ENCODE results near the gene LPIN1. TPM values are rescaled to one million over a fixed set of nuclear protein-coding genes. Genes with fewer than 3 reads are reported as not detected.
A peak's percentile ranks its signal among the peaks of the same experiment; 100 is the strongest.

The LPIN1 gene, protein sequence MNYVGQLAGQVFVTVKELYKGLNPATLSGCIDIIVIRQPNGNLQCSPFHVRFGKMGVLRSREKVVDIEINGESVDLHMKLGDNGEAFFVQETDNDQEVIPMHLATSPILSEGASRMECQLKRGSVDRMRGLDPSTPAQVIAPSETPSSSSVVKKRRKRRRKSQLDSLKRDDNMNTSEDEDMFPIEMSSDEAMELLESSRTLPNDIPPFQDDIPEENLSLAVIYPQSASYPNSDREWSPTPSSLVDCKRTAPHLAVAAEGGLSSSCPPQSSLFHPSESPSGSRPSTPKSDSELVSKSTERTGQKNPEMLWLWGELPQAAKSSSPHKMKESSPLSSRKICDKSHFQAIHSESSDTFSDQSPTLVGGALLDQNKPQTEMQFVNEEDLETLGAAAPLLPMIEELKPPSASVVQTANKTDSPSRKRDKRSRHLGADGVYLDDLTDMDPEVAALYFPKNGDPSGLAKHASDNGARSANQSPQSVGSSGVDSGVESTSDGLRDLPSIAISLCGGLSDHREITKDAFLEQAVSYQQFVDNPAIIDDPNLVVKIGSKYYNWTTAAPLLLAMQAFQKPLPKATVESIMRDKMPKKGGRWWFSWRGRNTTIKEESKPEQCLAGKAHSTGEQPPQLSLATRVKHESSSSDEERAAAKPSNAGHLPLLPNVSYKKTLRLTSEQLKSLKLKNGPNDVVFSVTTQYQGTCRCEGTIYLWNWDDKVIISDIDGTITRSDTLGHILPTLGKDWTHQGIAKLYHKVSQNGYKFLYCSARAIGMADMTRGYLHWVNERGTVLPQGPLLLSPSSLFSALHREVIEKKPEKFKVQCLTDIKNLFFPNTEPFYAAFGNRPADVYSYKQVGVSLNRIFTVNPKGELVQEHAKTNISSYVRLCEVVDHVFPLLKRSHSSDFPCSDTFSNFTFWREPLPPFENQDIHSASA
- total RNA-seq, result 12.2 and 13.1 TPM in 2 replicates

DNA sequence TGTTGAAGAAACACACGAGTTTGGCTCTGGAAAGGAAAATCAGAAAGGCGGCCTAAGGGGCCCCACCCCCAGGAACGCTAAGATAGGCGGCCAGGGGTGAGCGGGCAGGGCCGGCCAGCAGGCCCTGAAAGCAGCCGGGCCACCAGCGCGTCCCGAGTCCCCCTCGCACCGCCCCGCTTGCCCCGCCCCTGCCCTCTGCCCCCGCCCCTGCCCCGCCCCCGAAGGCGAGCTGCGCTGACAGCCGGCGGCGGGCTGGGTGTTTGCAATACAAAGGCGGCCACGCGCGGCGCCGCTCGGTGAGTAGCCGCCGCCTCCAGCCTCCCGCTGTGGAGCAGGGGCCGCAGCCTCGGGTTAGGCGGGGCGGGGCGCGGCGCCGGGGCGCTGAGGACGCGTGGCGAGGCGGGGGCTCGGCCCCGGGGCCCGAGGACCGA is at the start of gene LPIN1:
Gene LPIN1 (plus strand): TSS at position 257 of the 431 bp plus-strand sequence. CDS start 18,910 bp downstream, outside the sequence.
- DNase-seq (ENCODE audit: low read depth in 2 of 2), result peak; percentile 91

DNA sequence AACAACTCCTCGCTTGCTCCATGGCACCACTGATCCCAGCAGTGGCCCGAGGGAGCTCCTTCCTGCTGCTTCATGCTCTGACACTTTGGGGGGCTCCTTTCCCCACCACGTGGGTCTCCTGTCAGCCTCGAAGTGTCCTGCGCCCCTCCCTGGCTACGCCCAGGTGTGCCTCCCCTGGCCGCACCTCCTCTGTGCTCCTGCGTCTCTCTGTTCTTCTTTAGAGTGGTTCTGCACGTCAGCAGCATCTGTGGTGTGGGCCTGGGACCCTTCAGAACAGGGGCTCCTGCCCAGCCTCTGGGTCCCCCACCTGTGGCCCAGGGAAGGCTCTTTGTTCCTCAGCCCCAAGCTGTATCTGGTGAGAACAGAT is 49.7 kb upstream of the LPIN1 start:
- DNase-seq (ENCODE audit: low read depth in 2 of 2), result no peak

DNA sequence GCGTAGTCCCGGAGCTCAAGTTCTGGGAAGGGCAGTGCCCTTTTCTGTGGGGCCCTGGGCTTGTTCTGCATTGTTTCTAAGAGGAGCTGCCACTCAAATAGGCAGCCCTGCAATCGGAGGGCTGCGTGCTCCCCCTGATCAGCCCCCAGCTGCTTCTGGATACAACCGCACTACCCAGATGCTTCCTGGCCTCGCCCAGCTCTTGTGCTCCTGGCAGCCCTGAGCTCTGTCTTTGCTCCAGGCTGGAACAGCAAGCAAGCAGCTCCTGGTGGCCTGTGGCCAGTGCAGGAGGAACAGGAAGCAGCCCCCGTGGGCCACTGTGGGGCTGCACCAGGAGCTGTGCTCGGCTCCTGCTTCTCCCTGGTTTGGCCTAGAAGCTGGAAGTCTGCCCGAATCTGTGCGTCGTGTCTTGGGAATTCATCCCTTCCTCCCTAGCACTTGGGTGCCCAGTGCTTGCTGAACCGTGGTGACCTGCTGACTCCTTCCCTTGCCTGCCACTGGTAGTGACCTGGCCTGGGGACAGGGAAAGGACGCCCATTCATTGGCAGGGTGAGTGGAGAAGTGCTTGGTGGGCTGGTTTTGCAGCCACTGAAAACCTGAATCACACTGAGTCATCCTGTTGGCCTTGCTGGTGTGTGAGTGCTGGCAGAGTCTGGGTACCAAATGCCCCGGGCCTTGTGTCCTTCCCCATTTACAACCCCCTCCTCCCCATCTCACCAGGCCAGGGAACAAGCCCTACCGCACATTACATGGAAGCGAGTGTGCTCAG is 49.1 kb upstream of the LPIN1 start:
- peak; percentile 43 to 76 for DNase-seq (ENCODE audit: low read depth in 2 of 2)

DNA sequence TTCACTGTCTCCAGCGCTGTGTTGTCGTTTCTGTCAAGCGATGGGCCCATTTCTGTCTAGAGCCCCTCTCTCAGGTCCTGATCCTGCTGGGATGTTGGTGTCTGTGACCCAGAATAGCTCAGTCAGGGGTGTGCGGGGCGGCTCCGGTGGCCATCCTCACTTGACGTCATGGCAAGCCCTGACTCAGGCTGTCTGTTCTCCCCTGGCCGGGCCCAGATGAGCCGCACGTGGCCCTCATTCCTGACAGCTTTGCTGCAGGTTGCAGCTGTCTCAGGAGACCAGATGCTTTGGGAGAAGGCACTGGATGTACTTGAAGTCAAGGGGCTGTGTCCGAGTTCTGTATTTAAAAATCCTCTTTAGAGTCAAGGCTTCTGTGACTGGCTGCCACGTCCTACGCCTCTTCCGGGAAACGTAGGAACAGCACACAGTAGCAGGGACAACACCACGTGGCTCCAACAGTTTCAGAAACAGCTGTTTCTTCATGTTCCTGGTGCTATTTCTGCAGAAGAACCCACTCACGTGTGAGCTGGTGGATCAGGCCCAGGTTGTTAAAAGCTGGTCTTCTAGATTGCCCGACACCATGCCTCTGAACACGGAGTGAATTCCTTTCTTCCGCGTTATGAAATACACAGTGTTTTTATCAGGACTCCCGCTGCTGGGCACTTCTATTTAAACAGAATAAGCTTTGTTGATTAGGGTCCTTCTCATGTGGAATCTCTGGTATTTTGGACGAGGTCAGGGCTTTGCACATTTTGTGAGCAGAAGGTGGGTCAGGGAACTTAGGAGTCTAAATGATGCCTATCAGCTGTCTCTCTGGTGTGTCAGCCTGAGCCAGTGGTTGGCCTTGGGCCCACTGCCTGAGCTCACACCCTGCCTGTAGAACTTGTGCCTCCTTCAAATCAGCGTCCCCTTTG is 48.2 kb upstream of the LPIN1 start:
- DNase-seq (ENCODE audit: low read depth in 2 of 2), result no peak

DNA sequence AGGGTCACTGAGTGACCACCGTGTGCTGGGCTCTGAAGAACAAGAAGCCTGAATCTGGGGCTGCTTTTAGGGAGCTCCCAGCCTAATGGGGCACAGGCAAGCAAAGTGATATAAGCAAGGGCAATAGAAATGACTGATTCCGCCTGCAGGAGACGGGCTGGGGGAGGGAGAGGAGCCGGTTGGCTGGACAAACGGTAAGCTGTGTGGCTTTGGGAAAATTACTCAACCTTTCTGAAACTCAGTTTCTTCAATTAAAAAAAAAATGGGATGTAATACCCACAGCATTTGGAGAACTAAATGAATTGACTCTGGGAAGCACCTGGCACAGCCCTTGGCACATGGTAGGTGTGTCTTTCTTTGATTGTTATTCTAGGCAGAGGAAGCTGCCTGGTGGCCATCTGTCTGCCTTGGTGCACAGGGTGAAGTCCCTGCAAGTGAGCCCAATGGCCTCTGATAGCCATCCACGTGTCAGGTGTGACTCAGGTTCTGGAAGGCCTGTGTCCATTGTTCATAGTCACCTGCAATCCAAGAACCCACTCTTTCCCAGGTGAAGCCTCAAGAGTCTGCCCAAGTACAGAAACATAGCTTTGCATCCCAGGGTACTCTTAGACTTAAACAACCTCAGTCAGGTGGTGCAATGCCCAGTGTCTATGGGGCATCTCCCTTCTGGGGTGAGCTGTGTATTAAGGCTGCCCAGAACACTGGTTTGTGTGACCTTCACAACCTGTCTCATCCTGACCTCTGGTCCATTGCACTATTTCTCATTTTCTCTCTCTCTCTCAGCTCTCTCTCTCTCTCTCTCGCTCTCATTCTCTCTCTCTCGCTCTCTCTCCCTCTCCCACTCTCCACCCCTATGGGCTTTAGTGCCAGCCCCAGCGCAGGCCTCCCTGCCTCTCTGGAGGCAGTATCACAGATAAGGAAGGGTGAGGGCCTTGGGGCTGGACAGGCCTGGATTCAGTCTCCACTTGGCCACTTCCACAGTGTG is 46.5 kb upstream of the LPIN1 start:
- DNase-seq (ENCODE audit: low read depth in 2 of 2), result no peak

DNA sequence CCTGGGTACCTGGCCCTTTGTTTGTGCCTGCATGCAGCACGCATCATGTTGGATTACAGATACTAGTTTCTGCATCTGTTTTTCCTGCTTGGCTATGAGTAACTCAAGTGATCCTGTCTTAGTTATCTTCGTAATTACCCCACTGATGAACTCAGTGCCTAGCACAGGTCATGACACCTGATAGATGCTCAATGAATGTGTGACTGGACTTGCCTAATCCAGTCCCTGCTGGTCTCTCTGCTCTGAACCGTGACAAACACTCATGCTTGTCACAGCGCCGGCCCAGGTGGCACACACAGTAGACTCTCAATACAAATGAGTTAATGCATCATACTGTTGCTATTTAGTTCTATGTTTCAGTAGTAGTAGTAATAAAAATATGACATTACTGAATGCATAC is 45.2 kb upstream of the LPIN1 start:
- no peak for DNase-seq (ENCODE audit: low read depth in 2 of 2)

DNA sequence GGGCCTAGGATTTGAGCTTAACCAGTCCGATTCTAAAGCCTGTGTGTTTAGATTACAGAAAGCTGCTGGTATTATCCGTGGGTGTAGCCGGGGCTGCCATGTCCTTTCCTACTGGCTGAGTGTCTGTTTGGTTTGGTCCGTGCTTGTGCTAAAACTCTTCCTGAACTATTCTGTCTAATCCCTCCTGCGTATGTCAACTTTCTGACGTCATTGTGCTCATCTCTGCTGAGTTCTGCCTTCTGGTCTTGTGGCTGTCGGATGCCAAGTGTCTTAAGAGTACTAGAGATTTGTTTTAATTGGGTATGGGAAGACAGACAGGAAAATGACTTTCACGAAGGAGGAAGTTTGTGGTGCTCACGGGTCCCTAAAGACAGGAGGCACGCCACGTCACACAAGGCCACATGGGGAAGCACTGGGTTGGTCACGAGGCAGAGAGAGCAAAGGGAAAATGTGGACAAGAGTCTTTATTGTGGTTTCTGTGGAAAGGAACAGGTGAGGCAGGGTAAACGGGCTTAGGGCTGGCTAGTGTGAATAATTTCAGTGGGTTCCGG is 44.6 kb upstream of the LPIN1 start:
- DNase-seq (ENCODE audit: low read depth in 2 of 2), result peak in 1 of 2 donors; percentile 7

DNA sequence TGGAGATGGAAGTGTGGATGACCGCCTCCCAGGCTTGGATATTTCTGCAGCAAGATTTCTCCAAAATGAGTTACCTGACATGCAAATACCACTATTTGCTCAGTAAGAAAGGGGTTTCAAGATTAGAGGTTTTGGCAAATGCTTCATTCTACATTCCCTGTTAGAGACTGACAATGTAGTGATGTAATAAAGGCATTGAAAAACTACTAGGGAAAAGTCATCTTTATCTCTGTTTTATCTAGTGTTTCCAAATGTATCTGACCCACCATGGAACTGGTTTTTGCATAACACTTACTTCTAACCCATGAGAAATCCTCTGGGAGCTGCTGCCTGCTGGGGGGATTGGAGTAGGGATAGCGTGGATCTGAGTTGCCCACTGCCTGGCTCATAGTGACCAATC is 43.5 kb upstream of the LPIN1 start:
- no peak for DNase-seq (ENCODE audit: low read depth in 2 of 2)

DNA sequence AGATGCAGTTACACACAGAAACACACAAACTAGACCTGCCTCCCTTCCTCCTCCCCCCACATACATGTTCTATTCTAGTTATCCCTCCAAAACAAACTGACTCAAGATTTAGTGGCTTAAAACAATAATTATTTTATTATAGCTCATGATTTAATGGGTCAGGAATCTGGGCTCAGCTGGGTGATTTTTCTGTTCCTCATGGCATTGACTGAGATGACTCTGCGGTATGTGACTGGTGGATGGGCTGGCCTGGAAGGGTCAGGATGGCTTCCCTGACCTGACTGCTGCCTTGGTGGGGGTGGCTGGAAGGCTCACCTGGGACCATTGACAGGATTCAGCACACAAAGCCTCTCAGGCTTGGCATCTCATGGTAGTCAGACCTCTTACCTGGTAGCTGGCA is 42.7 kb upstream of the LPIN1 start:
- no peak for DNase-seq (ENCODE audit: low read depth in 2 of 2)

DNA sequence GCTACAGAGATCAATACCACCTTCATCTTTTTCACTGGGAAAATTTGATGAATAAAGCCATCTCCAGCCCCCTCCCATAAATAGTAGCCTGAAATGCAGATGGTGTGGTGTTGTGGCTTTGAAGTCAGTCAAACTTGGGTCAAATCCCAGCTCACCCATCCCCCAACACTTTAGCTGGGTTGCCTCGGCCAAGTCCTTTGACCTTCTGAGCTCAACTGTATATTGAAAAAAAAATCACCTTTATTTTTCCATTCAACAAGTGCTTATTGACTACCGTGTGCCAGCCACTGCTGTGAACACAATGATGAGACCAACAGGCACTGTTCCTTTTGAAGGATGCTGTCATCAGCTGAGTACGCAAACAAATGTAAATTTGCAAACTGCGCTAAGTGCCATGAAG is 41.4 kb upstream of the LPIN1 start:
- DNase-seq (ENCODE audit: low read depth in 2 of 2), result no peak

DNA sequence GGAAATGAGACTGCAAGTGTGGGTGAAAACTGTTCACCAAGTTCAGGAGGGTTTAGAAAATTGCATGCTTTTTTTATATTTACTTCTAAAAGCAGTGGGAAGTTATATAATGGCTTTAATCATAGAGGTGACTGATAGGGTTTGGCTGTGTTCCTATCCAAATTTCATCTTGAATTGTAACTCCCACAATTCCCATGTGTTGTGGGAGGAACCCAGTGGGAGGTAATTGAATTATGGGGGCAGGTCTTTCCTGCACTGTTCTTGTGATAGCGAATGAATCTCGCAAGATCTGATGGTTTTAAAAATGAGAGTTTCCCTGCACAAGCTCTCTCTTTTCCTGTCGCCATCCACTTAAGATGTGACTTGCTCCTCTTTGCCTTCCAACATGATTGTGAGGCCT is 40.7 kb upstream of the LPIN1 start:
- DNase-seq (ENCODE audit: low read depth in 2 of 2), result no peak

DNA sequence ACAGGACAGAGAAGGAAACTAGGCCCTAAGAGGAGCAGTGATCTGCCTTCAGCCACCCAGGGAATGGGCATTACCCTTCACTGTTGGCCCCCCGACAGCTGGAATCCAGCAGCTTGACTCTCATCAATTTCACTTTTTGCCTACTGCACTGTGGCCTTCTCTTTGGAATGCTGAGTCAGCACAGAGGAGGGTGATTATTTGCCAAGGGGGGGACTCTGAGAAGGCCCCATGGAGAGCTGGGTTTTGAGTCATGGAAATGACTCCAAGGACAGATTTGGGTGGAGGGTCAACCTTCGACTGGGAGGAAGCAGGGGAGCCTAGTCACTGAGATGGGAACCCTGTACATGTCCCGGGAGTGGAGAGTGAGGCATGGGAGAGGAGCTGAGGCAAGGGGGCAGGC is 38.3 kb upstream of the LPIN1 start:
- no peak for DNase-seq (ENCODE audit: low read depth in 2 of 2)

DNA sequence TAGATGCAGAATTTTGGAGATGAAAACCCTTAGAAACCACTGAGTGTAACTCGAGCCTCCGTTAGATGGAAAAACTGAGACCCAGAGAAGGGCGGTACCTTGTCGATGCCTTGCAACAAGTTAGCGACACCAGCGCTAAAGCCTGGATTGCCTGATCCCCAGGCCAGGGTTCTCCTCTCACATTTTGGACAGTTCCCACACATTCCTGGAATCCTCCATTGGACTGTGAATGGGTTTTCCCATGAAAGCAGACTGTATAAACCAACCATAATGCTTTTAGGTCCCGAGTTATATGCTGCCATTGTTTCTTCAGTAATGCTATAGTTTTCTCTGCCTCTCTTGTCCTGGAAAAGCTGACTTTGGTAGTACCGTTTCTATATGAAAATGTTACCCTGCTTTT is 37.1 kb upstream of the LPIN1 start:
- DNase-seq (ENCODE audit: low read depth in 2 of 2), result no peak

DNA sequence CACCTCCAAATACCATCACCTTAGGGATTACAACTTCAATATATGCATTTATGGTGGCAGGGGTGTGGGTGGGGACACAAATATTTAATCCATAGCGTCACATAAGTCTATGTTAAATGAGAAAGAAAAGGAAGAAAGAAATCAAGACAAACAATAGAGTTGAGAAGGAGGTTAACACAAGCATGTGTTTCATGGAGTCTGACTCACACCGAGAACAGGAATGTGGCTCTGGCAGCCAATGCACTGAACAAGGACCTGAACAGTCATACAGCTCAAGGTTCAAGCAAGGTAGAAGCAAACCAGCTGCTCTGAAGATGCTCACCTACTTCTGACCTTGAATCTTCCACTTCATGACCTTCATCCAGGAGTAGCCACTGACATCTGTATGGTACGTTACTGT is 36.2 kb upstream of the LPIN1 start:
- peak; percentile 23 to 62 for DNase-seq (ENCODE audit: low read depth in 2 of 2)

DNA sequence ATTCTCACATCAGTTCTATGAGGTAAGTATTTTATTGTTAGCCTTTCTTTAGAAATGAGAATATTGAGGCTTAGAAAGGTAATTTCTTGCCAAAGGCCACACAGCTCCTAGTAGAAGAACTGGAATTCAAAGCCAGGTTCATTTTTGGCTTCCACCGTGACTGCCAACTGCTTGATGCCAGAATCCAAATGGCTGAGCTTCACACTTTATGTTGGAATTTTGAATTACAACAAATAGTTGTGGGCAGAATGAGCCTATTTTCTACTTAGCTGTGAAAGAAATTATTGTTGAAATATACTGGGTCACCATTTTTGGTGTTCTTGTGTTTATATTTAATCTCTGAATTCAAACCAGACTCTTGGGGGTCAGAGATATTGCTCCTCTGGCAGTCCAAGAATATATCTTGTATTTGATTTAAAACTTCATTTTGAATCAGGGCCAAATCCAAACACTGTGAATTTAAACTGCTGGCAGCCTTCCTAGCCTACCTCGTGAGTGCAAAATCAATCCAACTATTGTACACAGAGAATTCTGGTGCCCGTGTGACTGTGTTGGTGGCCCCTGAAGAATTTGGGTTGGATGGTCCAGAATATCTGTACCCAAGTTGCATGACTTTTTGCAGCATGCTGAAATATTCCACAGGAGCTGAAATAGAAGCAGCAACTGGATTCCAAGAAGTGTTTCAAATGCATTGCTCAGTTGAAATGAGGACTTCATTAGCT is 35.6 kb upstream of the LPIN1 start:
- peak in 1 of 2 donors; percentile 51 for DNase-seq (ENCODE audit: low read depth in 2 of 2)

DNA sequence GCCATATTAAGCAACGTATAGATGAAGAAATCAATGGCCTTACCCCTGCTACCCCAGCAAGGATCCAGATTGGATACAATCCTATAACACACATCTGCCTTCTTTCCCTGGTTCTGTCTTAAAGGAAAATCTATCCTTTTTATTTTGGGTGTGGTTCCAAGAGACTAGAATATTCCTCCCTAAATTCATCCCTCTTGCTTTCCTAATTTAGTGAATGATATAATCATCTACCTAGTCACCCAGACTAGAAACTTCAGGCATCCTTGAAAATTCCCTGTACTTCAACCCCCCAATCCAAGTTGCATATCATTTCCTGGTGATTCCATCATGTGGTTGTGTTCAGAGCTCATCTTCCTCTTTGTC is 35.1 kb upstream of the LPIN1 start:
- no peak for DNase-seq (ENCODE audit: low read depth in 2 of 2)

DNA sequence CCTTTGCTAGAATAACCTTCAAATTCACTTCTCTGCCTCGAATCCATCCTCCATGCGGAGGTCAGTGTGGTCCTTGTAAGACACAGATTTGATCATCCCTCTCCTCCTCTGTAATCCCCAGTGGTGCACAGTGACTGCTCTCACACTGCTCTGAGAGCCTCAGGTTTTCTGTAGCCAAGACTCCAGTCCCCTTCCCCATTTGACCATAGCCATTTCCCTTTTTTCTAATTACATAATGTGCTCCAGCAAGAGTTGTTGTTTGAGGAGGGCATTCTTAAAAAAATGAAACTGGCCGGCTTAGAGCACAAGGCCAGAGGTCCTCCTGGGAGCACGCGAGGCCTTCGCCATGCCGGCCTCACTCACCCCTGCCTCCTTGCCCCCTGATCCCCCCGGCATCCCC is 34.7 kb upstream of the LPIN1 start:
- DNase-seq (ENCODE audit: low read depth in 2 of 2), result no peak

DNA sequence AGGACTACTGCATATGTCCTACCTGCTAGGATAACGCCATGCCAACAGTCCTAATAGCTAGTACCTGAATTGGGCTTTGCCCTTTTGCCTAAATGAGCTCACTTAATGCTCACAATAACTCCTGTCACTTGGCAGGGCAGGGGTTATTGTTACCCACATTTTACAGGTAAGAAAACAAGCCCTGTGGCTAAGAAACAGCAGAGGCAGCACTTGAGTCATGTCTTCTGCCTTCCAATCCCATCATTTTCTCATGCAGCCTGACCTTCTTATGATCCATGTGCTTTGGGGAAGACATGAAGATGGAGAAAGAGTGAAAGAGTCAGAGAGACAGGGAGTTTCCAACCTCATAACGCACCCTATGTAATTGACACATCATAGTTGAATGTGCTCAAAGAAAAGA is 33.6 kb upstream of the LPIN1 start:
- no peak for DNase-seq (ENCODE audit: low read depth in 2 of 2)

DNA sequence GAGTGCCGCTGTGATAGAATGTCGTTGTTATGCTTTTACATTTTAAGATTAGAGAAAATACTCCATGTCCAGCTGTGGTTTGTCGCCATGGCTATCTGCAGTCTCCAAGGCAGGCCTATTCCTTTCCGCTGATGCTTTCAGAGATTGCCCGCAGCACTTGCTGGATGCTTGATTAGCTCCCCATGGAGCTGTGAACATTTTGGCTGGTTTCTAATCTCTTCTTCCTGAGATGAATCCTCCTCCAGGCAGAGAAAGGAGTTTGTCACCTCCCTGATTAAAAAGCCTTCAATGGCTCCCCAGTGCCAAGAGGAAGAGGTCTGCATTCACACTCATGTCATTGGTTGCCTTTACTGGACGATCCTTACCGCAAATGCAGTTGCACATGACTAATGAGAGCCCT is 32.6 kb upstream of the LPIN1 start:
- no peak for DNase-seq (ENCODE audit: low read depth in 2 of 2)

Data from lung microvascular endothelial cell (primary cell).